HEK293 (cell line): ENCODE data around the gene CDH1.
A peak's percentile ranks its signal among the peaks of the same experiment; 100 is the strongest.

Experiments
- CTCF ChIP-seq: fragments of 450-650 bp; formaldehyde crosslinking; IDR thresholded peaks from 2 replicates; pipeline ENCODE4 v1.5.1; 2016; ENCODE audit warnings: missing biosample characterization, missing genetic modification characterization
- GLI4 ChIP-seq: fragments of 450-650 bp; formaldehyde crosslinking; IDR thresholded peaks from 2 replicates; pipeline ENCODE4 v1.5.1; 2016; ENCODE audit warnings: missing biosample characterization, missing genetic modification characterization
- INSM2 ChIP-seq: fragments of 450-650 bp; formaldehyde crosslinking; IDR thresholded peaks from 2 replicates; pipeline ENCODE4 v1.5.1; 2016; ENCODE audit warnings: missing biosample characterization, missing genetic modification characterization
- PATZ1 ChIP-seq: fragments of 450-650 bp; formaldehyde crosslinking; IDR thresholded peaks from 2 replicates; pipeline ENCODE4 v1.5.1; 2016; ENCODE audit warnings: missing biosample characterization, missing genetic modification characterization
- PBX3 ChIP-seq: sonication (generic); formaldehyde crosslinking; IDR thresholded peaks from 2 replicates; pipeline ENCODE4 v1.8.1; 2022; ENCODE audit warnings: mild to moderate bottlenecking, moderate library complexity, missing genetic modification reagents
- SP3 ChIP-seq: fragments of 450-650 bp; formaldehyde crosslinking; IDR thresholded peaks from 2 replicates; pipeline ENCODE4 v1.5.1; 2016; ENCODE audit warnings: missing biosample characterization, missing genetic modification characterization
- TRIM28 ChIP-seq: IDR thresholded peaks from 2 replicates; pipeline ENCODE4 v1.6.1; 2011; ENCODE audit warnings: low read length, control low read depth, borderline replicate concordance
- YY2 ChIP-seq: fragments of 450-650 bp; formaldehyde crosslinking; IDR thresholded peaks from 2 replicates; pipeline ENCODE4 v1.5.1; 2016; ENCODE audit warnings: missing biosample characterization, missing genetic modification characterization
- ZBTB8A ChIP-seq: fragments of 450-650 bp; formaldehyde crosslinking; IDR thresholded peaks from 2 replicates; pipeline ENCODE4 v1.5.1; 2016; ENCODE audit warnings: missing biosample characterization, missing genetic modification characterization
- ZFP37 ChIP-seq: fragments of 450-650 bp; formaldehyde crosslinking; IDR thresholded peaks from 2 replicates; pipeline ENCODE4 v1.5.1; 2016; ENCODE audit warnings: missing biosample characterization, missing genetic modification characterization
- ZIC2 ChIP-seq: fragments of 450-650 bp; formaldehyde crosslinking; IDR thresholded peaks from 2 replicates; pipeline ENCODE4 v1.5.1; 2016; ENCODE audit warnings: missing biosample characterization, missing genetic modification characterization
- ZNF16 ChIP-seq: fragments of 450-650 bp; formaldehyde crosslinking; IDR thresholded peaks from 2 replicates; pipeline ENCODE4 v1.5.1; 2016; ENCODE audit warnings: low read depth, missing biosample characterization, missing genetic modification characterization
- ZNF211 ChIP-seq: fragments of 450-650 bp; formaldehyde crosslinking; IDR thresholded peaks from 2 replicates; pipeline ENCODE4 v1.5.1; 2016; ENCODE audit warnings: low read depth, missing biosample characterization, missing genetic modification characterization
- ZNF223 ChIP-seq: fragments of 450-650 bp; formaldehyde crosslinking; IDR thresholded peaks from 2 replicates; pipeline ENCODE4 v1.5.1; 2016; ENCODE audit warnings: missing biosample characterization, missing genetic modification characterization
- ZNF239 ChIP-seq: fragments of 450-650 bp; formaldehyde crosslinking; IDR thresholded peaks from 2 replicates; pipeline ENCODE4 v1.5.1; 2016; ENCODE audit warnings: missing biosample characterization, missing genetic modification characterization
- ZNF311 ChIP-seq: fragments of 450-650 bp; formaldehyde crosslinking; IDR thresholded peaks from 2 replicates; pipeline ENCODE4 v1.5.1; 2017; ENCODE audit warnings: missing biosample characterization, missing genetic modification characterization, borderline replicate concordance
- ZNF335 ChIP-seq: fragments of 450-650 bp; formaldehyde crosslinking; conservative IDR thresholded peaks from 2 replicates; pipeline ENCODE4 v1.5.1; 2016; ENCODE audit warnings: missing biosample characterization, missing genetic modification characterization
- ZNF394 ChIP-seq: fragments of 450-650 bp; formaldehyde crosslinking; IDR thresholded peaks from 2 replicates; pipeline ENCODE4 v1.5.1; 2016; ENCODE audit warnings: missing biosample characterization, missing genetic modification characterization, mild to moderate bottlenecking, moderate library complexity, borderline replicate concordance
- ZNF433 ChIP-seq: fragments of 450-650 bp; formaldehyde crosslinking; IDR thresholded peaks from 2 replicates; pipeline ENCODE4 v1.5.1; 2016; ENCODE audit warnings: missing biosample characterization, missing genetic modification characterization, low read depth
- ZNF501 ChIP-seq: fragments of 450-650 bp; formaldehyde crosslinking; IDR thresholded peaks from 2 replicates; pipeline ENCODE4 v1.5.1; 2016; ENCODE audit warnings: missing biosample characterization, missing genetic modification characterization
- ZNF571 ChIP-seq: fragments of 450-650 bp; formaldehyde crosslinking; IDR thresholded peaks from 2 replicates; pipeline ENCODE4 v1.5.0; 2017; ENCODE audit warnings: missing biosample characterization, missing genetic modification characterization
- ZNF600 ChIP-seq: fragments of 450-650 bp; formaldehyde crosslinking; IDR thresholded peaks from 2 replicates; pipeline ENCODE4 v1.5.1; 2016; ENCODE audit warnings: missing biosample characterization, missing genetic modification characterization
- ZNF629 ChIP-seq: fragments of 450-650 bp; formaldehyde crosslinking; IDR thresholded peaks from 2 replicates; pipeline ENCODE4 v1.5.1; 2017; ENCODE audit warnings: missing biosample characterization, missing genetic modification characterization
- ZNF843 ChIP-seq: fragments of 450-650 bp; formaldehyde crosslinking; IDR thresholded peaks from 2 replicates; pipeline ENCODE4 v1.5.1; 2016; ENCODE audit warnings: missing biosample characterization, missing genetic modification characterization
- TF ChIP-seq, protein P1 (sequence below): fragments of 450-650 bp; formaldehyde crosslinking; IDR thresholded peaks from 2 replicates; pipeline ENCODE4 v1.5.1; 2016; ENCODE audit warnings: missing biosample characterization, missing genetic modification characterization
- TF ChIP-seq, protein P2 (sequence below): fragments of 450-650 bp; formaldehyde crosslinking; IDR thresholded peaks from 2 replicates; pipeline ENCODE4 v1.5.1; 2017; ENCODE audit warnings: missing biosample characterization, missing genetic modification characterization
- TF ChIP-seq, protein P3 (sequence below): fragments of 450-650 bp; formaldehyde crosslinking; IDR thresholded peaks from 2 replicates; pipeline ENCODE4 v1.5.1; 2017; ENCODE audit warnings: missing biosample characterization, mild to moderate bottlenecking, missing genetic modification characterization, moderate library complexity
- TF ChIP-seq, protein P4 (sequence below): IDR thresholded peaks from 2 replicates; pipeline ENCODE4 v1.6.1; 2011; ENCODE audit warnings: mild to moderate bottlenecking, low read depth, low read length, borderline replicate concordance

CDH1 gene

DNA sequence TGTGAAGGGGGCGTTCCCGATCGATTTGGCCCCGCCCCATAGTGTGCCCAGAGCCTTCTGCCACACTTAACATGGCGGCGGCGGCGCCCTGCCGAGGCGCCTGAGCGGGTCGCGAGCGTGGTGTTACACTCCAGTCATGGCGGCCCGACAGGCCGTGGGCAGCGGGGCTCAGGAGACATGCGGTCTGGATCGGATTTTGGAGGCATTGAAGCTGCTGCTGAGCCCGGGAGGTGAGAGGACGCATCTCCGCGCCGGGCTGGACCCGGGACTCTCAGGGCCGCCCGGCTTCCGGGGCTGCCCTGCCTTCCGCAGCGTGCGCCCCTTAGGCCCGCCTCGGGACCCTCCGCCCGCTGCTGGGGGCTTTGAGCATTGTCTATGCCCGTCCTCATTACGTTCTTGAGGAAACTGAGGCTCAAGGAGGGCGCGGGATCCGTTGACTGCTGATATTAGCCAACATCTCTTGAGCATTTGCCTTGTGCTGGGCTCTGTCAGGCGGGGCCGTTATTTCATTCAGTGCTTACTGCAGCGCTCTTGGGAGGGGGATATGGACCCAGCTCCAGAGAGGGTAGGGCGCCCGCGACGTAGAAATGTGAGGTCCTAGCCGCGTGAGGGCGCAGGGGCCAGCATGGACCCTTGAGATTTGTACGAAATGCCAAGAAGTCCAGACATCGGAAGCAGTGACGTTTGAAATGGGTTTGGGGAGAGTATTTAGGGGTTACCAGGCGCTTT, 106.6 kb downstream of the CDH1 start, which contains the start of gene TANGO6 (continued):
- TF ChIP-seq PATZ1 (tag by site-specific recombination) (peak; percentile 83), INSM2 (tag by site-specific recombination) (no peak), ZNF211 (no peak), TRIM28 (peak; percentile 74), YY2 (tag by site-specific recombination) (peak; percentile 97), ZNF394 (tag by site-specific recombination) (0 out of 2 replicates have a peak, but pooled peaks have one; percentile 7), ZNF629 (no peak), ZFP37 (tag by site-specific recombination) (0 out of 2 replicates have a peak, but pooled peaks have one; percentile 41), ZNF433 (no peak), ZNF16 (tag by site-specific recombination) (no peak), ZNF223 (no peak), SP3 (tag by site-specific recombination) (peak; percentile 88), ZBTB8A (tag by site-specific recombination) (peak; percentile 92), ZIC2 (peak; percentile 48; the same call in 1 of the 2 replicates), ZNF311 (no peak), ZNF239 (tag by site-specific recombination) (no peak), ZNF571 (tag by site-specific recombination) (no peak), CTCF (tag by site-specific recombination) (peak; percentile 68; the same call in 1 of the 2 replicates), PBX3 (CRISPR knock-in tag) (0 out of 2 replicates have a peak, but pooled peaks have one; percentile 35), ZNF600 (tag by site-specific recombination) (peak; percentile 80), GLI4 (tag by site-specific recombination) (0 out of 2 replicates have a peak, but pooled peaks have one; percentile 51), ZNF501 (tag by site-specific recombination) (peak; percentile 41; the same call in 1 of the 2 replicates), ZNF335 (peak; percentile 100), ZNF843 (tag by site-specific recombination) (no peak; the same call in none of the 2 replicates)
- TF ChIP-seq, protein P1, sequence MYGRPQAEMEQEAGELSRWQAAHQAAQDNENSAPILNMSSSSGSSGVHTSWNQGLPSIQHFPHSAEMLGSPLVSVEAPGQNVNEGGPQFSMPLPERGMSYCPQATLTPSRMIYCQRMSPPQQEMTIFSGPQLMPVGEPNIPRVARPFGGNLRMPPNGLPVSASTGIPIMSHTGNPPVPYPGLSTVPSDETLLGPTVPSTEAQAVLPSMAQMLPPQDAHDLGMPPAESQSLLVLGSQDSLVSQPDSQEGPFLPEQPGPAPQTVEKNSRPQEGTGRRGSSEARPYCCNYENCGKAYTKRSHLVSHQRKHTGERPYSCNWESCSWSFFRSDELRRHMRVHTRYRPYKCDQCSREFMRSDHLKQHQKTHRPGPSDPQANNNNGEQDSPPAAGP (tag by site-specific recombination), result peak; percentile 78
- TF ChIP-seq, protein P2, sequence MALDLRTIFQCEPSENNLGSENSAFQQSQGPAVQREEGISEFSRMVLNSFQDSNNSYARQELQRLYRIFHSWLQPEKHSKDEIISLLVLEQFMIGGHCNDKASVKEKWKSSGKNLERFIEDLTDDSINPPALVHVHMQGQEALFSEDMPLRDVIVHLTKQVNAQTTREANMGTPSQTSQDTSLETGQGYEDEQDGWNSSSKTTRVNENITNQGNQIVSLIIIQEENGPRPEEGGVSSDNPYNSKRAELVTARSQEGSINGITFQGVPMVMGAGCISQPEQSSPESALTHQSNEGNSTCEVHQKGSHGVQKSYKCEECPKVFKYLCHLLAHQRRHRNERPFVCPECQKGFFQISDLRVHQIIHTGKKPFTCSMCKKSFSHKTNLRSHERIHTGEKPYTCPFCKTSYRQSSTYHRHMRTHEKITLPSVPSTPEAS (tag by site-specific recombination), result no peak
- TF ChIP-seq, protein P3, sequence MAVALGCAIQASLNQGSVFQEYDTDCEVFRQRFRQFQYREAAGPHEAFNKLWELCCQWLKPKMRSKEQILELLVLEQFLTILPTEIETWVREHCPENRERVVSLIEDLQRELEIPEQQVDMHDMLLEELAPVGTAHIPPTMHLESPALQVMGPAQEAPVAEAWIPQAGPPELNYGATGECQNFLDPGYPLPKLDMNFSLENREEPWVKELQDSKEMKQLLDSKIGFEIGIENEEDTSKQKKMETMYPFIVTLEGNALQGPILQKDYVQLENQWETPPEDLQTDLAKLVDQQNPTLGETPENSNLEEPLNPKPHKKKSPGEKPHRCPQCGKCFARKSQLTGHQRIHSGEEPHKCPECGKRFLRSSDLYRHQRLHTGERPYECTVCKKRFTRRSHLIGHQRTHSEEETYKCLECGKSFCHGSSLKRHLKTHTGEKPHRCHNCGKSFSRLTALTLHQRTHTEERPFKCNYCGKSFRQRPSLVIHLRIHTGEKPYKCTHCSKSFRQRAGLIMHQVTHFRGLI (tag by site-specific recombination), result no peak
- TF ChIP-seq, protein P4, sequence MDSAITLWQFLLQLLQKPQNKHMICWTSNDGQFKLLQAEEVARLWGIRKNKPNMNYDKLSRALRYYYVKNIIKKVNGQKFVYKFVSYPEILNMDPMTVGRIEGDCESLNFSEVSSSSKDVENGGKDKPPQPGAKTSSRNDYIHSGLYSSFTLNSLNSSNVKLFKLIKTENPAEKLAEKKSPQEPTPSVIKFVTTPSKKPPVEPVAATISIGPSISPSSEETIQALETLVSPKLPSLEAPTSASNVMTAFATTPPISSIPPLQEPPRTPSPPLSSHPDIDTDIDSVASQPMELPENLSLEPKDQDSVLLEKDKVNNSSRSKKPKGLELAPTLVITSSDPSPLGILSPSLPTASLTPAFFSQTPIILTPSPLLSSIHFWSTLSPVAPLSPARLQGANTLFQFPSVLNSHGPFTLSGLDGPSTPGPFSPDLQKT, result no peak
